Loucy (cell line): Measurements from ENCODE around the gene RNF157.

Source experiments
- CTCF ChIP-seq: fragments of 200-600 bp; sonication (generic); conservative IDR thresholded peaks from 2 replicates; pipeline ENCODE4 v1.5.1; 2014; ENCODE audit warnings: mild to moderate bottlenecking, antibody characterized with exemption, low read length
- EZH2phosphoT487 ChIP-seq: fragments of 200-600 bp; IDR thresholded peaks from 2 replicates; pipeline ENCODE4 v1.6.1; 2018; ENCODE audit warnings: antibody characterized with exemption, mild to moderate bottlenecking, moderate library complexity, borderline replicate concordance

GRCh38 chr17:76263896-76264295, 23.6 kb upstream of the RNF157 start:
- no peak for TF ChIP-seq EZH2phosphoT487
- no peak for TF ChIP-seq CTCF
